Stomach (tissue), 4 donors: Measurements from ENCODE around the gene KIAA1191.

Experiments used
- POLR2AphosphoS5 ChIP-seq, 3 donors: sonication (generic); formaldehyde crosslinking; IDR thresholded peaks; one replicate each; pipeline ENCODE4 v1.6.1; 2016; ENCODE audit warnings: antibody characterized with exemption in 3 of 3
- TF ChIP-seq, protein P1 (sequence below), 7 experiments: fragments of 450-650 bp in 4 of 7; fragments of 200-600 bp in 3 of 7; sonication (generic) in 3 of 7; IDR thresholded peaks; one replicate each; pipeline ENCODE4 v1.5.1; 2016 to 2019; ENCODE audit warnings: antibody characterized with exemption in 7 of 7, control low read depth in 2 of 7, mild to moderate bottlenecking in 1 of 7

DNA sequence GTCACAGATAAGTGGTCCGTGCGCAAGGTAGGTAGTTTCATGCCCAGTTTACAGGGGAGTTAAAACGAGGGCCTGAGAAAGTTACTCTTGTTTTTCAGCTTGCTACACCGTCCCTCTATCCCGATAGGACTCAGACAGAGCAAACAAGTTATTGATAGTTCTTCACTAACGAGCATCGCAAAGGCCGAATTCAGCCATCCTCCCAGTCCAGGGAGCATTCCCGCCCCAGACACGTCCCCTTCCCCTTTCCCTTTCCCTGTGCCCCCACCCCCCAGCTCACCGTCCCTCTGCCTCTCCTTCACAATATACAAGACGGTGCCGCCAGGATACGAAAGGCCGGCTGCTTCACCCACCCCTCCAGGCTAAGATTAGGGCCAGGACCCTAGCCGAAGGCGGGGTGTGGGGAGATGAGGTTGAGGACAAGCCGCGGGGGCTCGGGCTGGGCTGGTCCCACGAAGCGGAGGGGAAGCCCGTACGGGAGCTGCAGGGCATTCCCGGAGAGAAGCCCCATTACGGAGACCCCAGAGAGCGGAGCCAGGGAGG is 599 bp downstream of the KIAA1191 start:
- TF ChIP-seq, protein P1, sequence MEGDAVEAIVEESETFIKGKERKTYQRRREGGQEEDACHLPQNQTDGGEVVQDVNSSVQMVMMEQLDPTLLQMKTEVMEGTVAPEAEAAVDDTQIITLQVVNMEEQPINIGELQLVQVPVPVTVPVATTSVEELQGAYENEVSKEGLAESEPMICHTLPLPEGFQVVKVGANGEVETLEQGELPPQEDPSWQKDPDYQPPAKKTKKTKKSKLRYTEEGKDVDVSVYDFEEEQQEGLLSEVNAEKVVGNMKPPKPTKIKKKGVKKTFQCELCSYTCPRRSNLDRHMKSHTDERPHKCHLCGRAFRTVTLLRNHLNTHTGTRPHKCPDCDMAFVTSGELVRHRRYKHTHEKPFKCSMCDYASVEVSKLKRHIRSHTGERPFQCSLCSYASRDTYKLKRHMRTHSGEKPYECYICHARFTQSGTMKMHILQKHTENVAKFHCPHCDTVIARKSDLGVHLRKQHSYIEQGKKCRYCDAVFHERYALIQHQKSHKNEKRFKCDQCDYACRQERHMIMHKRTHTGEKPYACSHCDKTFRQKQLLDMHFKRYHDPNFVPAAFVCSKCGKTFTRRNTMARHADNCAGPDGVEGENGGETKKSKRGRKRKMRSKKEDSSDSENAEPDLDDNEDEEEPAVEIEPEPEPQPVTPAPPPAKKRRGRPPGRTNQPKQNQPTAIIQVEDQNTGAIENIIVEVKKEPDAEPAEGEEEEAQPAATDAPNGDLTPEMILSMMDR (IDR thresholded peaks at IDR 0.05): no peak
- no peak for TF ChIP-seq POLR2AphosphoS5 (IDR thresholded peaks at IDR 0.05)
